Natural killer cell (primary cell): Measurements from ENCODE around the gene LSM2. TPM values are rescaled to one million over a fixed set of nuclear protein-coding genes. Genes with fewer than 3 reads are reported as not detected.

Experiments used
- ATAC-seq, 3 donors: fragments of 150-1000 bp in 2 of 3; fragments of 200-7000 bp in 1 of 3; cut with Tn5 transposase; 1 replicate in 1 of 3; 2 replicates in 2 of 3; pipeline ENCODE4 v1.10.0; 2021; ENCODE audit warnings: mild to moderate bottlenecking in 2 of 3, moderate library complexity in 2 of 3
- DNase-seq, 2 donors: peaks; one replicate each; pipeline versions ENCODE4 v3.0.0 to v3.0.0-alpha.2; 2013 to 2021; ENCODE audit warnings: mixed read lengths in 1 of 2
- H3K27ac ChIP-seq: one replicate; pipeline ENCODE4 v1.5.1; 2013; ENCODE audit warnings: mild to moderate bottlenecking, low read length
- H3K27me3 ChIP-seq: one replicate; pipeline ENCODE4 v1.6.1; 2013; ENCODE audit warnings: low read length; ENCODE audit not compliant: control insufficient read depth, insufficient read depth
- H3K36me3 ChIP-seq: one replicate; pipeline ENCODE4 v1.6.1; 2013; ENCODE audit warnings: low read length; ENCODE audit not compliant: control insufficient read depth, insufficient read depth
- H3K4me1 ChIP-seq: one replicate; pipeline ENCODE4 v1.6.1; 2013; ENCODE audit warnings: low read length; ENCODE audit not compliant: control insufficient read depth, insufficient read depth
- H3K4me3 ChIP-seq: one replicate; pipeline ENCODE4 v1.5.1; 2013; ENCODE audit warnings: low read length
- H3K9me3 ChIP-seq: one replicate; pipeline ENCODE4 v1.6.1; 2013; ENCODE audit warnings: low read length; ENCODE audit not compliant: control insufficient read depth, insufficient read depth
- H3K27ac Mint-ChIP-seq, 2 donors: one replicate each; pipeline ENCODE4 v1.8.0; 2022; ENCODE audit warnings: mild to moderate bottlenecking in 2 of 2, mixed read lengths in 2 of 2, moderate library complexity in 1 of 2
- H3K27me3 Mint-ChIP-seq, 2 donors: one replicate each; pipeline ENCODE4 v1.8.0; 2022; ENCODE audit warnings: low read depth in 2 of 2, mixed read lengths in 2 of 2
- H3K36me3 Mint-ChIP-seq: one replicate; pipeline ENCODE4 v1.8.0; 2022; ENCODE audit warnings: mixed read lengths
- H3K4me1 Mint-ChIP-seq, 2 donors: one replicate each; pipeline ENCODE4 v1.8.0; 2022; ENCODE audit warnings: mixed read lengths in 2 of 2
- H3K4me3 Mint-ChIP-seq: one replicate; pipeline ENCODE4 v1.8.0; 2022; ENCODE audit warnings: mild to moderate bottlenecking, moderate library complexity, mixed read lengths
- H3K9me3 Mint-ChIP-seq, 2 donors: one replicate each; pipeline ENCODE4 v1.8.0; 2022; ENCODE audit warnings: mixed read lengths in 2 of 2
- CTCF ChIP-seq: fragments of 200-600 bp; IDR thresholded peaks from one replicate; pipeline ENCODE4 v1.8.0; 2022; ENCODE audit warnings: antibody characterized with exemption
- WGBS: methylation state at CpG from one replicate; pipeline ENCODE4 v1.1.7; 2013; ENCODE audit warnings: missing lambda C conversion rate; ENCODE audit not compliant: insufficient coverage; 5-methylcytosine and 5-hydroxymethylcytosine counted together
- intact Hi-C: fragments of 100-400 bp; cut with micrococcal nuclease; formaldehyde crosslinking; loops from one replicate; pipeline ENCODE4 v1.14.2; 2022
- total RNA-seq, 4 donors: library from RNA; stranded (reverse); fragments of 120-200 nt in 1 of 4; gene quantifications; one replicate each; pipeline versions ENCODE4 v1.2.3 to v1.2.4, GENCODE V29; 2013 to 2022

LSM2 gene
- total RNA-seq, 3 donors from 2014 or later (not counting 1 experiment from before 2014, with no cell fraction given): 28.1 to 34.9 (median 29.2) TPM

- Histone ChIP-seq H3K27me3 (no peaks in the 10 kb centered on the region), H3K4me1 (peaks cover 27% of the 10 kb centered on the region), H3K4me3 (no peak overlapping the region), H3K27ac (no peak overlapping the region), H3K36me3 (peaks cover 2% of the 10 kb centered on the region), H3K9me3 (no peaks in the 10 kb centered on the region)
- H3K4me1 Mint-ChIP-seq: peaks cover 13 to 18% of the 10 kb centered on the region in 2 donors
- no peaks in the 10 kb centered on the region for H3K36me3 Mint-ChIP-seq
- intact Hi-C loops: loop anchor here (5.0 kb wide), 1 partner anchor 33 kb away; no protein-coding TSS in a partner anchor
- no peak for ATAC-seq
- no peak overlapping the region for H3K4me3 Mint-ChIP-seq
- no peaks in the 10 kb centered on the region for H3K27me3 Mint-ChIP-seq
- no peak overlapping the region for H3K27ac Mint-ChIP-seq
- no peak for DNase-seq
- no peak for TF ChIP-seq CTCF
- WGBS: 96% methylated on average over 11 of the region's 12 CpGs
- no peaks in the 10 kb centered on the region for H3K9me3 Mint-ChIP-seq
Observed at GRCh38 chr6:31799781-31800180, 7.0 kb downstream of the LSM2 start.

GRCh38 chr6:31797588-31797987 is 9.2 kb downstream of the LSM2 start:
- Histone ChIP-seq H3K27ac (peak overlapping the region; percentile 60), H3K36me3 (peaks cover 3% of the 10 kb centered on the region), H3K4me3 (no peak overlapping the region), H3K4me1 (peaks cover 31% of the 10 kb centered on the region), H3K27me3 (no peaks in the 10 kb centered on the region), H3K9me3 (no peaks in the 10 kb centered on the region)
- TF ChIP-seq CTCF: no peak
- Mint-ChIP-seq H3K4me3 (peak overlapping the region; percentile 61), H3K27ac (peak overlapping the region; percentile 5 to 96), H3K9me3 (no peaks in the 10 kb centered on the region), H3K36me3 (no peaks in the 10 kb centered on the region), H3K4me1 (peaks cover 25 to 30% of the 10 kb centered on the region in 2 donors), H3K27me3 (no peaks in the 10 kb centered on the region)
- 9% methylated on average over 5 of the region's 5 CpGs for WGBS
- intact Hi-C loops: loop anchor here (5.0 kb wide), 1 partner anchor 35 kb away; no protein-coding TSS in a partner anchor
- ATAC-seq (no peak), DNase-seq (peak in 1 of 2 donors; percentile 71)

GRCh38 chr6:31796993-31797385 is 9.8 kb downstream of the LSM2 start:
- TF ChIP-seq CTCF: no peak
- Mint-ChIP-seq H3K27me3 (no peaks in the 10 kb centered on the region), H3K9me3 (no peaks in the 10 kb centered on the region), H3K4me3 (peak overlapping the region; percentile 2), H3K27ac (peak overlapping the region; percentile 5 to 96), H3K4me1 (peaks cover 25 to 30% of the 10 kb centered on the region in 2 donors), H3K36me3 (no peaks in the 10 kb centered on the region)
- no peak overlapping the region for H3K4me3 ChIP-seq
- DNase-seq (no peak), ATAC-seq (no peak)
- H3K27me3 ChIP-seq: no peaks in the 10 kb centered on the region
- WGBS: 79% methylated on average over 2 of the region's 2 CpGs
- no peaks in the 10 kb centered on the region for H3K9me3 ChIP-seq
- H3K27ac ChIP-seq: peak overlapping the region; percentile 60
- peaks cover 5% of the 10 kb centered on the region for H3K36me3 ChIP-seq
- intact Hi-C loops: loop anchor here (5.0 kb wide), 1 partner anchor 35 kb away; no protein-coding TSS in a partner anchor
- H3K4me1 ChIP-seq: peaks cover 31% of the 10 kb centered on the region
